Fibroblast of lung (primary cell): ENCODE data around the gene ELK3.

ENCODE experiments used
- CTCF ChIP-seq, 2 donors: IDR thresholded peaks in 1 of 2; conservative IDR thresholded peaks in 1 of 2; 1 replicate in 1 of 2; 2 replicates in 1 of 2; pipeline ENCODE4 v1.5.1; 2011 to 2012; ENCODE audit warnings: low read length in 2 of 2, control low read depth in 1 of 2, inconsistent platforms in 1 of 2, low read depth in 1 of 2, mild to moderate bottlenecking in 1 of 2
- EZH2 ChIP-seq: IDR thresholded peaks from 2 replicates; pipeline ENCODE4 v1.5.1; 2012; ENCODE audit warnings: low read length, control low read depth, mild to moderate bottlenecking; ENCODE audit errors: missing control alignments

- TF ChIP-seq CTCF (conservative IDR thresholded peaks at IDR 0.05 in 1 of 2, IDR thresholded peaks at IDR 0.05 in 1 of 2; ENCODE audit: low read depth in 1 of 2, low read length in 2 of 2) = no peak
- no peak for TF ChIP-seq EZH2
Measured at GRCh38 chr12:96185914-96186313, 8.3 kb upstream of the ELK3 start.
